Smooth muscle cell (in vitro differentiated cells): ENCODE data around the gene AP3S2. TPM values are rescaled to one million over a fixed set of nuclear protein-coding genes. Genes with fewer than 3 reads are reported as not detected.

Experiments used
- DNase-seq: peaks from one replicate; lab custom pipeline; 2025; ENCODE audit not compliant: unreplicated experiment; lab: John Stamatoyannopoulos, UW
- H2AFZ ChIP-seq: fragments of 200-600 bp; sonication (generic); 2 replicates; pipeline ENCODE4 v1.6.0; 2016; ENCODE audit warnings: antibody characterized with exemption, low read depth, mild to moderate bottlenecking
- H3F3A ChIP-seq: fragments of 200-600 bp; sonication (generic); 2 replicates; pipeline ENCODE4 v1.6.0; 2017; ENCODE audit warnings: antibody characterized with exemption, low read depth
- H3K27ac ChIP-seq: fragments of 200-600 bp; sonication (generic); 2 replicates; pipeline ENCODE4 v1.5.1; 2016; ENCODE audit warnings: low read depth, mild to moderate bottlenecking
- H3K27me3 ChIP-seq: fragments of 200-600 bp; sonication (generic); 2 replicates; pipeline ENCODE4 v1.6.1; 2016; ENCODE audit warnings: low read depth, mild to moderate bottlenecking
- H3K36me3 ChIP-seq: fragments of 200-600 bp; sonication (generic); 2 replicates; pipeline ENCODE4 v1.5.1; 2016; ENCODE audit warnings: low read depth
- H3K4me1 ChIP-seq: fragments of 200-600 bp; sonication (generic); 2 replicates; pipeline ENCODE4 v1.5.1; 2016; ENCODE audit warnings: low read depth
- H3K4me2 ChIP-seq: fragments of 200-600 bp; sonication (generic); 2 replicates; pipeline ENCODE4 v1.6.0; 2016; ENCODE audit warnings: mild to moderate bottlenecking
- H3K4me3 ChIP-seq: fragments of 200-600 bp; sonication (generic); 2 replicates; pipeline ENCODE4 v1.5.1; 2016; ENCODE audit warnings: mild to moderate bottlenecking
- H3K79me2 ChIP-seq: fragments of 200-600 bp; sonication (generic); 2 replicates; pipeline ENCODE4 v1.6.0; 2016; ENCODE audit warnings: low read depth, mild to moderate bottlenecking
- H3K9ac ChIP-seq: fragments of 200-600 bp; sonication (generic); 2 replicates; pipeline ENCODE4 v1.6.0; 2016; ENCODE audit warnings: low read depth
- H3K9me3 ChIP-seq: fragments of 200-600 bp; sonication (generic); replicated peaks from 2 replicates; pipeline ENCODE4 v1.5.1; 2016; ENCODE audit warnings: low read depth
- H4K20me1 ChIP-seq: fragments of 200-600 bp; sonication (generic); 2 replicates; pipeline ENCODE4 v1.6.0; 2016; ENCODE audit warnings: low read depth
- WGBS: methylation state at CpG from one replicate; pipeline ENCODE4 v1.1.7; 2016; ENCODE audit warnings: low lambda C conversion rate; 5-methylcytosine and 5-hydroxymethylcytosine counted together
- polyA plus RNA-seq: library from polyadenylated mRNA; unstranded; fragments of >200 nt; fragmentation: Nextera tagmentation; extraction: Ambion mirVana; gene quantifications from 2 replicates; pipeline ENCODE4 v1.2.1, GENCODE V29; 2016
- total RNA-seq: library from RNA; depleted of rRNA; stranded (reverse); fragments of >200 nt; gene quantifications from 2 replicates; pipeline ENCODE4 v1.2.3, GENCODE V29; 2014
- TF ChIP-seq, protein P1 (sequence below): fragments of 200-600 bp; sonication (generic); IDR thresholded peaks from 2 replicates; pipeline ENCODE4 v1.5.1; 2017; ENCODE audit warnings: borderline replicate concordance, mild to moderate bottlenecking, antibody characterized with exemption; ENCODE audit not compliant: insufficient read depth, poor library complexity, severe bottlenecking

Gene AP3S2
- total and polyA plus RNA-seq, 2 experiments from 2014 or later = 9.4 to 55.8 TPM

- peaks cover 11% of the 10 kb centered on the region for H3F3A ChIP-seq
- TF ChIP-seq, protein P1, sequence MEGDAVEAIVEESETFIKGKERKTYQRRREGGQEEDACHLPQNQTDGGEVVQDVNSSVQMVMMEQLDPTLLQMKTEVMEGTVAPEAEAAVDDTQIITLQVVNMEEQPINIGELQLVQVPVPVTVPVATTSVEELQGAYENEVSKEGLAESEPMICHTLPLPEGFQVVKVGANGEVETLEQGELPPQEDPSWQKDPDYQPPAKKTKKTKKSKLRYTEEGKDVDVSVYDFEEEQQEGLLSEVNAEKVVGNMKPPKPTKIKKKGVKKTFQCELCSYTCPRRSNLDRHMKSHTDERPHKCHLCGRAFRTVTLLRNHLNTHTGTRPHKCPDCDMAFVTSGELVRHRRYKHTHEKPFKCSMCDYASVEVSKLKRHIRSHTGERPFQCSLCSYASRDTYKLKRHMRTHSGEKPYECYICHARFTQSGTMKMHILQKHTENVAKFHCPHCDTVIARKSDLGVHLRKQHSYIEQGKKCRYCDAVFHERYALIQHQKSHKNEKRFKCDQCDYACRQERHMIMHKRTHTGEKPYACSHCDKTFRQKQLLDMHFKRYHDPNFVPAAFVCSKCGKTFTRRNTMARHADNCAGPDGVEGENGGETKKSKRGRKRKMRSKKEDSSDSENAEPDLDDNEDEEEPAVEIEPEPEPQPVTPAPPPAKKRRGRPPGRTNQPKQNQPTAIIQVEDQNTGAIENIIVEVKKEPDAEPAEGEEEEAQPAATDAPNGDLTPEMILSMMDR = no peak
- no peak for DNase-seq
- peaks cover 9% of the 10 kb centered on the region for H3K4me1 ChIP-seq
- no peak overlapping the region for H3K27ac ChIP-seq
- WGBS = 91% methylated on average over 10 of the region's 10 CpGs
- H3K36me3 ChIP-seq = no peaks in the 10 kb centered on the region
- no peak overlapping the region for H3K4me2 ChIP-seq
- H3K9ac ChIP-seq = no peak overlapping the region
- H3K79me2 ChIP-seq = no peaks in the 10 kb centered on the region
- no peak overlapping the region for H3K4me3 ChIP-seq
- no peaks in the 10 kb centered on the region for H3K9me3 ChIP-seq
- H4K20me1 ChIP-seq = no peaks in the 10 kb centered on the region
- no peaks in the 10 kb centered on the region for H3K27me3 ChIP-seq
- H2AFZ ChIP-seq = no peak overlapping the region
These were observed 68.4 kb downstream of the AP3S2 start for GRCh38 chr15:89825271-89825940.

- no peaks in the 10 kb centered on the region for H3K9me3 ChIP-seq
- H3K36me3 ChIP-seq = no peaks in the 10 kb centered on the region
- H3K4me3 ChIP-seq = no peak overlapping the region
- no peak overlapping the region for H3K27ac ChIP-seq
- no peak for DNase-seq
- H4K20me1 ChIP-seq = no peaks in the 10 kb centered on the region
- no peaks in the 10 kb centered on the region for H3K79me2 ChIP-seq
- H2AFZ ChIP-seq = no peak overlapping the region
- no peak overlapping the region for H3K9ac ChIP-seq
- H3K4me2 ChIP-seq = no peak overlapping the region
- H3K27me3 ChIP-seq = no peaks in the 10 kb centered on the region
- peaks cover 9% of the 10 kb centered on the region for H3K4me1 ChIP-seq
- H3F3A ChIP-seq = peaks cover 11% of the 10 kb centered on the region
- TF ChIP-seq, protein P1 = no peak
- 80% methylated on average over 7 of the region's 7 CpGs for WGBS
These were observed 69.3 kb downstream of the AP3S2 start for GRCh38 chr15:89824607-89824867.

DNA sequence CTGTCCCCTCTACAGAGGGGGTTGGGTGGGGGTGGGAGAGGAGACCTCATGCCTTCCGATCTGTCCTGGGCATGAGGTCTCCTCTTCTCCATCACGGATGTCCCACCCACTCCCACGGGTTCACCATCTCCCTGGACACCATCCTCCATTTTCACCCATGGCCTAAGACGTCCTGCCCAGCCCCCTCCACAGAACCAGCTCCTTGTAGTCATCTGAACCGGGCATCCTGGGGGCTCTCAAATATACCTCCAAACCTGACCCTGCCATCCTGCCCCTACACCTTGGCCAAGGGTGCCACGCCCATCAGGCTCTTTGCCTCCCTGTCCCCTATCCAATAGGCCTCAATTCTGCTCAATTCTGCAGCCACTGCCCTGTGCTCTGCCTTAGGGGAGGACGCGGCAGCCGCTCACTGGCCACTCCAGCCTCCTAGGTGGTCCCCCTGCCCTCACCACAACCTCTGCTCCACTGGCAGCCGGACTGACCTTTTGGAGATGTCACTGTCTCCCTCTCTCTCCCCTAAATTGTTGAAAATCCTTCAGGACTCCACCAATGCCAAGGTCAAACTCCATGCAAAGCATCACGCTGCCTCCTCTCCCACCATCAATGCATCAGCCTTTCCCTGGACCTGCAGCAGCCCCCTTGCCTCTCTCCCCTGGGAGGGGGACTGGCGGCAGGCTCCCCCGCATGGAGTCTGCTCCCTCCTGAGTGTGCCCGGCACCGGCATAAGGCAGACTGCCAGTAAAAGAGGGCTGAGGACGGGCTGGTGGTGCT is 69.8 kb downstream of the AP3S2 start:
- Histone ChIP-seq H3K9me3 (no peaks in the 10 kb centered on the region), H3K79me2 (no peaks in the 10 kb centered on the region), H3K27me3 (no peaks in the 10 kb centered on the region), H3K9ac (no peak overlapping the region), H3K4me1 (peaks cover 9% of the 10 kb centered on the region), H3K36me3 (no peaks in the 10 kb centered on the region), H4K20me1 (no peaks in the 10 kb centered on the region), H3K4me2 (no peak overlapping the region), H2AFZ (no peak overlapping the region), H3K4me3 (no peak overlapping the region), H3F3A (peaks cover 11% of the 10 kb centered on the region), H3K27ac (no peak overlapping the region)
- 96% methylated on average over 16 of the region's 16 CpGs for WGBS
- TF ChIP-seq, protein P1 = no peak
- DNase-seq = no peak
